B cell (primary cell): ENCODE results near the gene NIPAL3. TPM values are rescaled to one million over a fixed set of nuclear protein-coding genes. Genes with fewer than 3 reads are reported as not detected.

Source experiments
- ATAC-seq: fragments of 200-7000 bp; cut with Tn5 transposase; one replicate; pipeline ENCODE4 v1.10.0; 2021; ENCODE audit warnings: low read depth, mild to moderate bottlenecking, moderate number of reproducible peaks, moderate library complexity
- CTCF ChIA-PET: fragments of 350-600 bp; sonication (Branson Sonifier 250); formaldehyde crosslinking; loops from one replicate; lab custom pipeline; 2021; ENCODE audit warnings: antibody characterized with exemption, inconsistent platforms; lab: Charles Lee
- POLR2A ChIA-PET: fragments of 350-600 bp; sonication (Branson Sonifier 250); formaldehyde crosslinking; loops from one replicate; lab custom pipeline; 2021; ENCODE audit warnings: antibody characterized with exemption; lab: Charles Lee
- DNase-seq: peaks from one replicate; pipeline ENCODE4 v3.0.0; 2013
- H2AFZ ChIP-seq: 2 replicates; pipeline ENCODE4 v1.6.1; 2012; ENCODE audit warnings: mild to moderate bottlenecking, low read depth, low read length; ENCODE audit not compliant: insufficient read depth, poor library complexity, severe bottlenecking
- H3K27ac ChIP-seq, 2 donors: 1 replicate in 1 of 2; 2 replicates in 1 of 2; pipeline ENCODE4 v1.5.1; 2012 to 2013; ENCODE audit warnings: low read length in 2 of 2, mild to moderate bottlenecking in 2 of 2, moderate library complexity in 1 of 2
- H3K27me3 ChIP-seq, 4 experiments: fragments of 200-600 bp in 1 of 4; sonication (generic) in 1 of 4; replicated peaks in 1 of 4; 1 replicate in 2 of 4; 2 replicates in 2 of 4; pipeline versions ENCODE4 v1.6.1 to v1.7.0; 2013 to 2016; ENCODE audit warnings: low read length in 3 of 4, mild to moderate bottlenecking in 2 of 4, mixed read lengths in 1 of 4, moderate library complexity in 1 of 4; ENCODE audit not compliant: insufficient read depth in 4 of 4, control insufficient read depth in 3 of 4; ENCODE audit errors: control extremely low read depth in 1 of 4
- H3K36me3 ChIP-seq, 2 experiments: replicated peaks in 1 of 2; 1 replicate in 1 of 2; 2 replicates in 1 of 2; pipeline versions ENCODE4 v1.6.1 to v1.7.1; 2013; ENCODE audit warnings: low read length in 1 of 2; ENCODE audit not compliant: insufficient read depth in 2 of 2, control insufficient read depth in 1 of 2; ENCODE audit errors: control extremely low read depth in 1 of 2, extremely low read depth in 1 of 2
- H3K4me1 ChIP-seq, 2 donors: fragments of 200-600 bp in 1 of 2; sonication (generic) in 1 of 2; 1 replicate in 1 of 2; 2 replicates in 1 of 2; pipeline versions ENCODE4 v1.5.1 to v1.6.1; 2013 to 2017; ENCODE audit warnings: low read length in 2 of 2; ENCODE audit not compliant: control insufficient read depth in 2 of 2, insufficient read depth in 2 of 2
- H3K4me2 ChIP-seq: replicated peaks from 2 replicates; pipeline ENCODE3; 2012; ENCODE audit warnings: mild to moderate bottlenecking, low read depth, low read length; ENCODE audit not compliant: poor library complexity, severe bottlenecking
- H3K4me3 ChIP-seq, 5 experiments: fragments of 200-600 bp in 1 of 5; sonication (generic) in 1 of 5; 1 replicate in 3 of 5; 2 replicates in 2 of 5; pipeline versions ENCODE4 v1.5.1 to v1.7.0; 2011 to 2016; ENCODE audit warnings: low read length in 4 of 5, mild to moderate bottlenecking in 4 of 5, low read depth in 2 of 5, control low read depth in 1 of 5, moderate library complexity in 1 of 5; ENCODE audit not compliant: insufficient read depth in 1 of 5; ENCODE audit errors: control extremely low read depth in 1 of 5, extremely low read depth in 1 of 5
- H3K79me2 ChIP-seq: fragments of 200-600 bp; sonication (generic); one replicate; pipeline ENCODE4 v1.6.0; 2016; ENCODE audit warnings: low read length; ENCODE audit not compliant: control insufficient read depth, insufficient read depth
- H3K9ac ChIP-seq: fragments of 200-600 bp; sonication (generic); 2 replicates; pipeline ENCODE4 v1.6.1; 2017; ENCODE audit warnings: mild to moderate bottlenecking, low read length, moderate library complexity
- H3K9me3 ChIP-seq, 3 donors: one replicate each; pipeline versions ENCODE4 v1.6.1 to v1.7.1; 2013; ENCODE audit warnings: low read length in 2 of 3; ENCODE audit not compliant: control insufficient read depth in 2 of 3, insufficient read depth in 1 of 3; ENCODE audit errors: control extremely low read depth in 1 of 3
- H4K20me1 ChIP-seq: 2 replicates; pipeline ENCODE4 v1.6.0; 2012; ENCODE audit warnings: mild to moderate bottlenecking, low read length; ENCODE audit not compliant: insufficient read depth, control insufficient read depth, poor library complexity, severe bottlenecking
- H3K27ac Mint-ChIP-seq: one replicate; pipeline ENCODE4 v1.8.0; 2021; ENCODE audit warnings: mixed read lengths
- H3K27me3 Mint-ChIP-seq: one replicate; pipeline ENCODE4 v1.8.0; 2021; ENCODE audit warnings: mixed read lengths
- H3K4me1 Mint-ChIP-seq: one replicate; pipeline ENCODE4 v1.8.0; 2021; ENCODE audit warnings: mixed read lengths
- H3K4me3 Mint-ChIP-seq: one replicate; pipeline ENCODE4 v1.8.0; 2021; ENCODE audit warnings: mixed read lengths
- H3K9me3 Mint-ChIP-seq: one replicate; pipeline ENCODE4 v1.8.0; 2022; ENCODE audit warnings: mixed read lengths; ENCODE audit not compliant: insufficient read depth
- CTCF ChIP-seq: fragments of 200-600 bp; IDR thresholded peaks from one replicate; pipeline ENCODE4 v1.8.0; 2022; ENCODE audit warnings: antibody characterized with exemption, mild to moderate bottlenecking
- EZH2 ChIP-seq: IDR thresholded peaks from 2 replicates; pipeline ENCODE4 v1.6.1; 2012; ENCODE audit warnings: borderline replicate concordance, low read depth, mild to moderate bottlenecking, moderate library complexity, low read length; ENCODE audit not compliant: insufficient read depth, poor library complexity, severe bottlenecking
- WGBS: methylation state at CpG from one replicate; pipeline ENCODE4 v1.1.5; 2013; ENCODE audit warnings: missing lambda C conversion rate; ENCODE audit not compliant: insufficient coverage; 5-methylcytosine and 5-hydroxymethylcytosine counted together
- intact Hi-C: fragments of 100-400 bp; cut with micrococcal nuclease; formaldehyde crosslinking; loops from one replicate; pipeline ENCODE4 v1.10.0; 2022
- polyA plus RNA-seq: library from polyadenylated mRNA; depleted of rRNA; stranded (reverse); fragments of >200 nt; gene quantifications from 2 replicates; pipeline ENCODE4 v1.2.3, GENCODE V29; 2012
- total RNA-seq, 2 donors: library from RNA; stranded (reverse); fragments of 120-200 nt in 1 of 2; gene quantifications; 1 replicate in 1 of 2; 2 replicates in 1 of 2; pipeline versions ENCODE4 v1.2.3 to v1.2.4, GENCODE V29; 2013 to 2022

NIPAL3 gene
- total and polyA plus RNA-seq, 2 donors (not counting 1 experiment from before 2014, with no cell fraction given) = 23.8 to 31.6 TPM

GRCh38 chr1:24369199-24369598, 46.4 kb upstream of the NIPAL3 start:
- H3K4me1 Mint-ChIP-seq = peaks cover 21% of the 10 kb centered on the region
- Histone ChIP-seq H3K27me3 (no peaks in the 10 kb centered on the region), H3K9ac (no peak overlapping the region), H3K4me1 (peaks cover 21 to 24% of the 10 kb centered on the region in 2 donors), H3K4me3 (no peak overlapping the region), H3K4me2 (no peak overlapping the region), H3K36me3 (no peaks in the 10 kb centered on the region), H4K20me1 (no peaks in the 10 kb centered on the region), H2AFZ (no peak overlapping the region), H3K9me3 (no peaks in the 10 kb centered on the region), H3K79me2 (no peaks in the 10 kb centered on the region), H3K27ac (no peak overlapping the region)
- POLR2A ChIA-PET = no interaction called here
- no peaks in the 10 kb centered on the region for H3K9me3 Mint-ChIP-seq
- no peak overlapping the region for H3K4me3 Mint-ChIP-seq
- no peaks in the 10 kb centered on the region for H3K27me3 Mint-ChIP-seq
- no peak for DNase-seq
- 100% methylated on average over 1 of the region's 4 CpGs for WGBS
- CTCF ChIA-PET = interaction anchor here (1.0 to 1.6 kb wide), 2 partner anchors 22 to 170 kb away, joined by 3 to 5 read pairs; no protein-coding TSS in a partner anchor
- H3K27ac Mint-ChIP-seq = no peak overlapping the region
- intact Hi-C loops = no loop called here
- no peak for TF ChIP-seq CTCF
- no peak for TF ChIP-seq EZH2
- no peak for ATAC-seq

- TF ChIP-seq CTCF (no peak), EZH2 (no peak)
- Histone ChIP-seq H4K20me1 (no peaks in the 10 kb centered on the region), H3K9ac (no peak overlapping the region), H2AFZ (no peak overlapping the region), H3K4me3 (no peak overlapping the region), H3K4me1 (peaks cover 21 to 24% of the 10 kb centered on the region in 2 donors), H3K79me2 (no peaks in the 10 kb centered on the region), H3K27ac (no peak overlapping the region), H3K9me3 (no peaks in the 10 kb centered on the region), H3K36me3 (no peaks in the 10 kb centered on the region), H3K4me2 (no peak overlapping the region), H3K27me3 (no peaks in the 10 kb centered on the region)
- no peak overlapping the region for H3K27ac Mint-ChIP-seq
- H3K4me1 Mint-ChIP-seq = peaks cover 21% of the 10 kb centered on the region
- H3K9me3 Mint-ChIP-seq = no peaks in the 10 kb centered on the region
- H3K4me3 Mint-ChIP-seq = no peak overlapping the region
- no peaks in the 10 kb centered on the region for H3K27me3 Mint-ChIP-seq
- ATAC-seq (no peak), DNase-seq (no peak)
- intact Hi-C loops = loop anchor here (10.0 kb wide), 1 partner anchor 45 kb away; no protein-coding TSS in a partner anchor
- CTCF ChIA-PET = interaction anchor here (1.1 kb wide), 1 partner anchor 219 kb away, joined by 3 read pairs; no protein-coding TSS in a partner anchor
- POLR2A ChIA-PET = no interaction called here
- WGBS = 100% methylated on average over 1 of the region's 4 CpGs
Observed at GRCh38 chr1:24369801-24370200, 45.8 kb upstream of the NIPAL3 start.
